Dedifferentiated amniotic fluid mesenchymal stem cell (primary cell): ENCODE data around the gene HESX1.

Source experiments
- DNase-seq: peaks from one replicate; pipeline ENCODE4 v3.0.0-alpha.2; 2016; ENCODE audit errors: extremely low spot score

HESX1 gene

GRCh38 chr3:57168151-57168550 is 31.6 kb downstream of the HESX1 start:
- no peak for DNase-seq

- no peak for DNase-seq
Observed at GRCh38 chr3:57166660-57167059, 33.1 kb downstream of the HESX1 start.

GRCh38 chr3:57165641-57166040 is 34.1 kb downstream of the HESX1 start:
- DNase-seq = no peak

DNA sequence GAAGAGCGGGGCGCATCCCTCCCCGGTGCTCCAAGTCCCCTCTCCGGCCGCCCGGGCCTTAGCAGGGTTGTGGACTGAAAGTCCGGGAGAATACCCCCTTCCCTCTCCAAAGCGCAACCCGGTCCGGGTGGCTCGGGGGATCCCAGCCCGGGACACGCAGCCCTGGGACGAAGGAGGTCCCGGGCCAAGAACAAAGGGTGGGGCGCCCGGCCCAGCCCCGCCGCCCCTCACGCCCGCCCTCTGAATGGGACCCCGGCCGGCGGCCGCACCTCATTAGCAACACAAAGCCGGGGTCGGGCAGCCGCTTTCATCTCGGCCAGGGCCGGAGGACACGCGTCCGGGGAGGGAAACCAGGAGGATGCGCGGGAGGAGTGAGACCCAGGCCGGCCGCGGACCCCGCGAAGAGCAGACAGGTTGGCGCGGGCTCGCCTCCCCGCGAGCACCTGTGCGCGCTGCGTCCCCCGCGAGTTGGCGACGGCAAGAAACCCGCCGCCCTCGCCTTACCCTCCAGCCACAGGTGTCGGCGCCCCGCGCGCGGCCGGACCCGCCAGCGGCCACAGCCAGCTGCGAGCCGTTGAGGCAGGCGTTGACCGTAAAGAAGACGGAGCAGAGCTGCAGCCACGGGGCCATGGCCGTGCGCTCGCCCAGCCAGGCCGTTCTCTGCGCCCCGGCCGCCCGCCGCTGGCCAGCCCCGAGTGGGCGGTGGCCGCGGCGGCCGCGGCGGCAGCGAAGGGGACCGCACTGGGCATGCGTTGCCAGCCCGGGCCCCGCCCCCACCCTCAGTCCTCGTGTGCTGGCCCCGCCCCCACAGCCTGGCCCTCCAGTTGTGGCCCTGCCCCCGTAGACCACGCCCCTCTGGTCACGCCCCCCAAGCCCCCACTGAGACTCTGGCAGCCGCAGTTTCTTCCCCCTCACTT is 34.9 kb downstream of the HESX1 start, which contains the start of gene IL17RD:
TSS of gene IL17RD (minus strand) at position 697 of the 917 bp plus-strand sequence. CDS start at position 630, 67 bp downstream.
- peak; percentile 65 for DNase-seq

DNA sequence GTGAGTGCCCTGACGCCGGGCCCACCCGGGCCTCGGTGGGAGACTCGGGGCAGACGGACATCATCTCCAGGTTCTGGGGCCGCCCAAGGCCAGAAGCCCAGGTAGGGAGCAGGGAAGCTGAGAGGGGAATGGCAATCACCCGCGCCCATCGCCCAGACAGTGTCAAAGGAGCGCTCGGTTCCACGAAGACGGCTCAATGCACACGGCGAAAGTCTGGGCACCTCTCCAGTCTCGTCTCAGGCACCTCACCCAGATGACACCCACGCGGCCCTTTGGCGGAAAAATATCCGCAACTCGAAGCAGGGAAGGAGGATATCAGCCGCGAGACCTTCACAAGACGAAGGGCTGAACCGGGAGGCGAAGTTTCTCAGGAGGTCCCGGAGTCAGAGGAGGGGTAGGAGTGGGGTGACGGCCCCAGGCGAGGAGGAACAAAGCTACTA is 35.5 kb downstream of the HESX1 start:
- DNase-seq = no peak

GRCh38 chr3:57163751-57164150 is 36.0 kb downstream of the HESX1 start:
- DNase-seq = no peak

GRCh38 chr3:57161915-57162314 is 37.9 kb downstream of the HESX1 start:
- no peak for DNase-seq

DNA sequence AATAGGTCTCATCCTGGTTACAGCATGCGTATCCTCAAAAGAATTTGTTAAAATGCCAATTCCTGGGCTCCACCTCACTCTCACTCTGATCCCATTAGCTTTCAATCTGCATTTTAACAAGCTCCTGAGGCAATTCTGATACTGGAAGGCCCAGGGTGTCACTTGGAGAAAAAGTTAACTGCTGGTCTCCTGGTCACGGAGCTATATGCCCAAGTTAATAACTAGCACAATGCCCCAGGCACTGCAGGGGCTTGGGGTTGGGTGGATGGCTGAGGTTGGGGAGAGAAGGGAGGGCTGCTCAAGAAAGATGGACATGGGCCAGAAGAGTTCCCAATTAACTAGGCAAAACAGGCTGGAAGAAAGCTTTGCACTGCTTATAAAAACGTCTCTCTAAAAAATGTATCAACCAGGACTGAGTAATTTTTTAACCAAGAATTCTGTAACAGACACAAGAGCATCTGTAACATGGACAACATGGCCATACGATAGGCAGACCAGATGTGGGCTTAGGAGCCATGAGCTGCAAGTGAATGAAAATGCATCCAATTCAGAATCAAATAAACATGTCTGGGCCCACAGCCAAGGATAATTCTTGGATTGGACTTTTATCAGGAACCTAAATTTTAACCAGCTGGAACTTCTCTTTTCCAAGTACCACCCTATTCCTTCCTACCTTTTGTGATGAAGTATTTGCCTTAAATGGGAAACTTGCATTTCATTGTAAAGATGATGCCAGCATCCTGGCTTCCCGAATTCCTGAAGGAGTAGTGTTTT is 38.8 kb downstream of the HESX1 start:
- peak; percentile 75 for DNase-seq

GRCh38 chr3:57160076-57160764 is 39.6 kb downstream of the HESX1 start:
- DNase-seq = no peak

GRCh38 chr3:57158813-57159738 is 40.7 kb downstream of the HESX1 start:
- DNase-seq = no peak

GRCh38 chr3:57158325-57158724 is 41.5 kb downstream of the HESX1 start:
- no peak for DNase-seq

- no peak for DNase-seq
Observed at GRCh38 chr3:57157545-57157944, 42.2 kb downstream of the HESX1 start.

DNA sequence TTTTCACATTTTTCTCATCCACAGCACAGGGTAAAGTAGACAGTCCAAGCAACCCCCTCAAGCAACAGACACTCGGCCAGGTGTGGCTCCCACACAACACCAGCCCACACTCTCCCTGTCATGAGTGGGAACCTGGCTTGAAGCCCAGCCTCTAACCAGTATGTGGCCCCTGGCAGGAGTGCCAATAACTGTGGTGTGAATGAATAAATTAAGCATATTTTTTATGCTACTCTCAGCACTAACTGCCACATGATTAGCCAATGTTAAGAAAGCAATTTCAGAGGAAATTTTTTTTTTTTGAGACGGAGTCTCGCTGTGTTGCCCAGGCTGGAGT is 44.5 kb downstream of the HESX1 start:
- no peak for DNase-seq

DNA sequence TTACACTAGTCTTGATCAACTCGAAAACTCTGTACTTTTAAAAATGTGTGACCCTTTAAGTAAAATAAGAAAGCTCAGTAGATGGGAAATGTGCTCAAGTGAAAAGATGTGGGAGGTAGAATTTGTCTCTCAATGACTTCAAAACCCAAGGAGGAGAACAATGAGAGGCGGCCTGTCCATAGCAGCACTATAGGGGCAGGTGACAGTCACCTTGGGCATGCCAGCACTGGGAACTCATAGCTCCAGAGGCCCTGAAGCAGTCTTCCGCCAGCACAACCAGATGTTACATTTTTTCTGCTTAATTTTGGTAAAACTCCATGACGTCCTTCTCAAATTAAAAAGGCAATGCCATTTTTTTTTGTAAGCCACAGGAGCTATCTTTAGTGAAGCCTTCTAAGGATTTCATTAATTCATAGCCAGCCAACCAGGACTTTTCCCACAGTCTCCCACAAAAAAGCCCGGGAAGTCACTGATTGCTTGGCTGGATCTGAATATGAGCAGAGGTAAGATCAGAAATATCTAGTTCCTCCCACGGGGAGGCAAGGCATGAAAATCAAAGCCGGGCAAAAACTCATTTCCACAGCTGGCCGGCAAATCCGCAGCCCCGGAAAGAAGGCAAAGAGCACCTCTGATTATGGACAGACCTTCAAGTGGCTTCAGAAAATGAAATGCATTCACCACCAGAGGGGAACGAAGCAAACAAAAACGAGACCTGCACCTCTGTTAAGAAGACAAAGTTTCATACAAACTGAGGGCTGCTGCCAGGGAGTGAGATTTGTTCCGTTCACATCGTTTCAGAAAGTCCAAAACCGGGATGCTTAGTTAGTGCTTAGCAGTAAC is 45.1 kb downstream of the HESX1 start:
- DNase-seq = no peak

- no peak for DNase-seq
Observed at GRCh38 chr3:57152151-57153143, 47.3 kb downstream of the HESX1 start.

DNA sequence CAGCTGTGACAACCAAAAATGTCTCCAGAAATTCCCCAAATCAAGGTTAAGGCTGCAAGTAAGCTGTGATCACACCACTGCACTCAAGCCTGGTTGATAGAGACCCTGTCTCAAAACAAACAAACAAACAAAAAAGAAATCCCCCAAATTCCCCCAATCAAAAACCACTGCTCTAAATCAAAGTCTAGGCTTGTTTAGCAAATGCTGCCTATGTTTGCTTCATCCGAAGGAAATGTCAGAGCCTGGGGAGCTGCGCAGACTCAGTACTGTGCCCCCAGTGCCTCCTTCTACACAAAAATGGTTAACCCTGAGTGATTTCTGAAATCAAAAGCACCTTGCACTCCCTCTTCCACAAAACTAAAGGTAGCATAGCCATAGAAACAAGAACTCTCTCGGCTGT is 48.0 kb downstream of the HESX1 start:
- DNase-seq = no peak

DNA sequence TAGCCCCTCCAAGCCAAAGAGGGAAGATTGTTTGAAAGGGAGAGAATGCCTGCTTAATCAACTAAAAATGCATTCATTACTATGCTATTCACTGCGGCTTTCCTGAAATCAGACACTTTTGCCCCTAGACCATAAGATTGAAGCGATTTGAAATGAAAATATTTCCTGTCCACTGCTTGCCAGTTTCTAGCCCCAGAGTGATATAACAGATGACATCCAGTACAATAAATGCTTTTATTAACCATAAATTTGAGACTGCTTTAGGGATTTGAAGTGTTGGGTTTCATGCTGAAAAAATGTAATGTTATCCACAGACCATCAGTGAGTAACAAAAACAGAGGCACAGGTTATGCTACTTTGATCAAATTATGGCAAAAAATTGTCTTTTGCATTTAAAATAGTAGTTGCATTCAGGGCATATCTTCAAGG is 48.7 kb downstream of the HESX1 start:
- peak; percentile 68 for DNase-seq

GRCh38 chr3:57150113-57150581 is 49.6 kb downstream of the HESX1 start:
- no peak for DNase-seq
